ENCODE results near the gene UNKL. TPM values are rescaled to one million over a fixed set of nuclear protein-coding genes. Genes with fewer than 3 reads are reported as not detected.

UNKL gene
- total RNA-seq, 1 experiment from 2014 or later: 32.0 TPM

DNA sequence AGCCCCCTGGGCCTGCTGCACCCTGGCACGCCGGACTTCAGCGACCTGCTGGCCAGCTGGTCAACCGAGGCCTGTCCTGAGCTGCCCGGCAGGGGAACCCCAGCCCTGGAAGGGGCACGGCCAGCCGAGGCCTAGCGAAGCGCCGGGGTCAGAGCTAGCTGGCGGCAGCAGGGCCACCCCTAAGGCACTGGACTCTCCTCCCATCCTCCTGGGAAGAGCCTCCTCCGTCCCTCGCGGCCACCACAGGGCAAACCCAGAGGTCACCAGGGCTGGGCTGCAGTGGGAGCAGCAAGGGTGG is 18.7 kb upstream of the UNKL start:
- no CpG with 5 or more reads among the region's 14 CpGs for WGBS (ENCODE audit: extremely low coverage, insufficient read length, low lambda C conversion rate)
- Mint-ChIP-seq H3K36me3 (ENCODE audit: insufficient read depth in 1 of 3, low read depth in 3 of 3) (no peaks in the 10 kb centered on the region), H3K27me3 (ENCODE audit: low read depth) (no peaks in the 10 kb centered on the region; the same call in 1 of the 2 replicates), H3K4me3 (no peak overlapping the region), H3K4me1 (no peaks in the 10 kb centered on the region; a peak in 1 of 4 replicates), H3K9me3 (no peaks in the 10 kb centered on the region), H3K27ac (no peak overlapping the region)
- Histone ChIP-seq H3T11ph (ENCODE audit: low read length) (no peak overlapping the region), H3K4ac (ENCODE audit: low read depth, low read length) (no peak overlapping the region), H4K20me1 (ENCODE audit: control insufficient read depth, insufficient read depth, insufficient read length) (no peaks in the 10 kb centered on the region), H2BK120ac (ENCODE audit: low read depth, low read length, poor library complexity, severe bottlenecking) (no peak overlapping the region), H2BK5ac (ENCODE audit: insufficient read length, low read length) (no peak overlapping the region), H3K56ac (ENCODE audit: insufficient read length, low read depth, low read length) (no peak overlapping the region), H3K4me1 (ENCODE audit: insufficient read depth, low read length) (no peaks in the 10 kb centered on the region), H4K91ac (ENCODE audit: insufficient read length, low read depth, low read length) (no peak overlapping the region), H3K27ac (ENCODE audit: insufficient read length, low read depth, low read length) (no peak overlapping the region), H2BK20ac (ENCODE audit: low read depth, low read length, poor library complexity, severe bottlenecking) (no peak overlapping the region), H4K8ac (replicated peaks; ENCODE audit: insufficient read length, low read depth, low read length) (no peak overlapping the region), H3K23me2 (ENCODE audit: insufficient read length, low read depth, low read length, poor library complexity, severe bottlenecking) (no peaks in the 10 kb centered on the region), H4K5ac (ENCODE audit: insufficient read length, low read depth, low read length) (no peak overlapping the region), H3K79me1 (ENCODE audit: insufficient read depth, low read depth, low read length, poor library complexity, severe bottlenecking) (no peaks in the 10 kb centered on the region), H3K4me2 (ENCODE audit: insufficient read depth, insufficient read length, low read length) (no peak overlapping the region), H2BK15ac (ENCODE audit: low read depth, low read length) (no peak overlapping the region), H2AFZ (ENCODE audit: low read length) (no peak overlapping the region), H3K27me3 (ENCODE audit: insufficient read depth, low read length) (no peaks in the 10 kb centered on the region), H2BK12ac (ENCODE audit: insufficient read length, low read depth, low read length) (no peak overlapping the region), H3K9me3 (ENCODE audit: control insufficient read depth, low read depth, low read length) (no peaks in the 10 kb centered on the region), H3K79me2 (ENCODE audit: insufficient read depth, low read length) (no peaks in the 10 kb centered on the region), H3K18ac (ENCODE audit: insufficient read length, low read depth, low read length) (no peak overlapping the region), H3K14ac (ENCODE audit: insufficient read depth, low read length) (no peak overlapping the region), H2AK5ac (ENCODE audit: insufficient read length, low read length) (no peak overlapping the region), H3K23ac (ENCODE audit: insufficient read length, low read depth, low read length) (no peak overlapping the region), H3K9ac (ENCODE audit: extremely low read depth, insufficient read length, low read length) (no peak overlapping the region)
- DNase-seq: no peak
- TF ChIP-seq, protein P1, sequence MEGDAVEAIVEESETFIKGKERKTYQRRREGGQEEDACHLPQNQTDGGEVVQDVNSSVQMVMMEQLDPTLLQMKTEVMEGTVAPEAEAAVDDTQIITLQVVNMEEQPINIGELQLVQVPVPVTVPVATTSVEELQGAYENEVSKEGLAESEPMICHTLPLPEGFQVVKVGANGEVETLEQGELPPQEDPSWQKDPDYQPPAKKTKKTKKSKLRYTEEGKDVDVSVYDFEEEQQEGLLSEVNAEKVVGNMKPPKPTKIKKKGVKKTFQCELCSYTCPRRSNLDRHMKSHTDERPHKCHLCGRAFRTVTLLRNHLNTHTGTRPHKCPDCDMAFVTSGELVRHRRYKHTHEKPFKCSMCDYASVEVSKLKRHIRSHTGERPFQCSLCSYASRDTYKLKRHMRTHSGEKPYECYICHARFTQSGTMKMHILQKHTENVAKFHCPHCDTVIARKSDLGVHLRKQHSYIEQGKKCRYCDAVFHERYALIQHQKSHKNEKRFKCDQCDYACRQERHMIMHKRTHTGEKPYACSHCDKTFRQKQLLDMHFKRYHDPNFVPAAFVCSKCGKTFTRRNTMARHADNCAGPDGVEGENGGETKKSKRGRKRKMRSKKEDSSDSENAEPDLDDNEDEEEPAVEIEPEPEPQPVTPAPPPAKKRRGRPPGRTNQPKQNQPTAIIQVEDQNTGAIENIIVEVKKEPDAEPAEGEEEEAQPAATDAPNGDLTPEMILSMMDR (conservative IDR thresholded peaks at IDR 0.05): no peak
